Thyroid gland (tissue), 4 donors: Measurements from ENCODE around the gene PIK3R6. TPM values are rescaled to one million over a fixed set of nuclear protein-coding genes. Genes with fewer than 3 reads are reported as not detected.
"Not testable (repeated sequence)": the region's sequence is repeated elsewhere in the genome, so short reads cannot be mapped to it uniquely, and the experiment has no call there.

Source experiments
- DNase-seq, 2 donors: peaks; one replicate each; pipeline ENCODE4 v3.0.0-alpha.2; 2019
- H3K27ac ChIP-seq, 3 donors: fragments of 200-600 bp; sonication (generic); 1 replicate in 2 of 3; 2 replicates in 1 of 3; pipeline ENCODE4 v1.5.1; 2016 to 2019; ENCODE audit warnings: mild to moderate bottlenecking in 1 of 3, moderate library complexity in 1 of 3
- H3K27me3 ChIP-seq: fragments of 200-600 bp; sonication (generic); one replicate; pipeline ENCODE4 v1.5.1; 2019
- H3K36me3 ChIP-seq, 2 donors: fragments of 200-600 bp; sonication (generic); one replicate each; pipeline ENCODE4 v1.5.1; 2016 to 2019
- H3K4me1 ChIP-seq, 2 donors: fragments of 200-600 bp; sonication (generic); one replicate each; pipeline ENCODE4 v1.5.1; 2017 to 2019
- H3K4me3 ChIP-seq, 3 donors: fragments of 200-600 bp; sonication (generic); replicated peaks in 1 of 3; 1 replicate in 2 of 3; 2 replicates in 1 of 3; pipeline ENCODE4 v1.5.1; 2016; ENCODE audit warnings: mild to moderate bottlenecking in 1 of 3
- H3K9me3 ChIP-seq: fragments of 200-600 bp; sonication (generic); one replicate; pipeline ENCODE4 v1.5.1; 2017
- POLR2A ChIP-seq, 2 donors: fragments of 450-650 bp; IDR thresholded peaks; one replicate each; pipeline ENCODE4 v1.6.1; 2017; ENCODE audit warnings: antibody characterized with exemption in 2 of 2, mild to moderate bottlenecking in 2 of 2, moderate library complexity in 1 of 2
- WGBS, 2 donors: methylation state at CpG; one replicate each; pipeline ENCODE4 v1.1.5; 2017; 5-methylcytosine and 5-hydroxymethylcytosine counted together
- intact Hi-C: fragments of 100-400 bp; cut with DNase I; formaldehyde crosslinking; loops from one replicate; pipeline ENCODE4 v1.15.1; 2023
- total RNA-seq, 4 donors: library from RNA; depleted of rRNA; stranded (reverse); fragments of >200 nt; gene quantifications; one replicate each; pipeline ENCODE4 v1.2.3, GENCODE V29; 2016
- TF ChIP-seq, protein P1 (sequence below), 6 experiments: fragments of 200-600 bp in 3 of 6; fragments of 450-650 bp in 3 of 6; sonication (generic) in 3 of 6; IDR thresholded peaks; one replicate each; pipeline ENCODE4 v1.5.1; 2016 to 2019; ENCODE audit warnings: antibody characterized with exemption in 6 of 6, mild to moderate bottlenecking in 2 of 6, inconsistent platforms in 1 of 6, moderate library complexity in 1 of 6

The PIK3R6 gene
- total RNA-seq, 4 donors from 2014 or later, result 0.22 TPM; not detected in 3

DNA sequence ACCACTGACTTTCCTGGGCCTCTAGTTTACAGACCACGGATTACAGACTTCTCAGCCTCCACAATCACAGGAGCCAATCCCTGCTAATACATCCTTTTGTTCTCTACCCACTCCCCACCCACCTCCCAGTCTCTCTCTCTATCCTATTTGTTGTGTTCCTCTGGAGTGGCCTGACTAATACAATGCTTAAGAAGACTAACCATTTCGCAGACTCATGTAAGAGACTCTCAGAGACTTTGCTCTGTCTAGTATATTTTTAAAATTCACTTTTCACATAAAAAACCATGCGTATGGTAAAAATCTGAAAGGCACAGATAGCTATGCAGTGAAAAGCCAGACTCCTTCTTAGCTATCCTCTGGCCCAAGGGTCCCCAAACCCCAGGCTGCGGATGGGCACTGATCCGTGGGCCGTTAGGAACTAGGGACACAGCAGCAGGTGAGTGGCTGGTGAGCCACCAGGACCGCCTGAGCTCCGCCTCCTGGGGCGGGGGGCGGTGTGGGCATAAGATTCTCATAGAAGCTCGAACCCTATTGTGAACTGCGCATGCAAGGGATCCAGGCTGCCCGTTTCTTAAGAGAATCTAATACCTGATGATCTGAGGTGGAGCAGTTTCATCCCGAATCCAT lies 7.6 kb downstream of the PIK3R6 start:
- no peaks in the 10 kb centered on the region for H3K9me3 ChIP-seq
- TF ChIP-seq, protein P1, sequence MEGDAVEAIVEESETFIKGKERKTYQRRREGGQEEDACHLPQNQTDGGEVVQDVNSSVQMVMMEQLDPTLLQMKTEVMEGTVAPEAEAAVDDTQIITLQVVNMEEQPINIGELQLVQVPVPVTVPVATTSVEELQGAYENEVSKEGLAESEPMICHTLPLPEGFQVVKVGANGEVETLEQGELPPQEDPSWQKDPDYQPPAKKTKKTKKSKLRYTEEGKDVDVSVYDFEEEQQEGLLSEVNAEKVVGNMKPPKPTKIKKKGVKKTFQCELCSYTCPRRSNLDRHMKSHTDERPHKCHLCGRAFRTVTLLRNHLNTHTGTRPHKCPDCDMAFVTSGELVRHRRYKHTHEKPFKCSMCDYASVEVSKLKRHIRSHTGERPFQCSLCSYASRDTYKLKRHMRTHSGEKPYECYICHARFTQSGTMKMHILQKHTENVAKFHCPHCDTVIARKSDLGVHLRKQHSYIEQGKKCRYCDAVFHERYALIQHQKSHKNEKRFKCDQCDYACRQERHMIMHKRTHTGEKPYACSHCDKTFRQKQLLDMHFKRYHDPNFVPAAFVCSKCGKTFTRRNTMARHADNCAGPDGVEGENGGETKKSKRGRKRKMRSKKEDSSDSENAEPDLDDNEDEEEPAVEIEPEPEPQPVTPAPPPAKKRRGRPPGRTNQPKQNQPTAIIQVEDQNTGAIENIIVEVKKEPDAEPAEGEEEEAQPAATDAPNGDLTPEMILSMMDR (IDR thresholded peaks at IDR 0.05), result no peak
- no peak for TF ChIP-seq POLR2A (IDR thresholded peaks at IDR 0.05)
- intact Hi-C loops, result no loop called here
- no peaks in the 10 kb centered on the region for H3K4me1 ChIP-seq
- no peak for DNase-seq
- 80 to 82% methylated on average over 6 to 10 of the region's 14 CpGs for WGBS, 2 donors
- H3K27me3 ChIP-seq, result no peaks in the 10 kb centered on the region
- H3K36me3 ChIP-seq, result no peaks in the 10 kb centered on the region
- no peak overlapping the region for H3K27ac ChIP-seq
- H3K4me3 ChIP-seq, result no peak overlapping the region

DNA sequence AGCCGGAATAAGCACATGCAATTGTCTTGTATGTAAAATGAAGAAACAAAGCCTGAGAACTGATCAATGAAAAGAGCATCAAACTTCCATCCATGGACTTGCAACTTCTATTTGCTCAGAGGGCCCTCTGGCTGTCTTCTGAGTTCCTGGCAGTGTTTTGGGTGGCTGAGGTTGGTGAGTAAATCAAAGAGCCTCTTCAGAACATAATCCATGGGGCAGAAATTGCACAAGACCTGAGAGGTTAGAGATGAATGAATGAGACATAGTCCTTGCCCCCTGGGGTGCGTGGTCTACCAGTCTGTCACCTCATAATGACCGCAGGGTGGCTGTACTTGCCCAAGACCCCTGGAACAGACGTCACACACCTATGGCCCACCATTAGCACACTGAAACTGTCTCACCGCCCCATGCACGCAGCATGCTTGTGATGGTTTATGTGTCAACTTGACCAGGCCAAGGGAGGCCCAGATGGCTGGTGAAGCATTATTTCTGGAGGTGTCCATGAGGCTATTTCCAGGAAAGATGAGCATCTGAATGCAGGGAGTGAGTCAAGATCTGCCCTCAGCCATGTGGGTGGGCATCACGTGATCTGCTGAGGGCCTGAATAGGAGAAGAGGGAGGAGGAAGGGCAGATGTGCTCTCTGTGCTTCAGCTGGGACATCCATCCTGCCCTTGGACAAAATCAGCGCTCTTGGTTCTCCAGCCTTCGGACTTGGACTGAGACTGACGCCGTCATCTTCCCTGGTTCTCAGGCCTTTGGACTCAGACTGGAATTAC lies 8.3 kb downstream of the PIK3R6 start:
- no peaks in the 10 kb centered on the region for H3K27me3 ChIP-seq
- no peaks in the 10 kb centered on the region for H3K36me3 ChIP-seq
- H3K4me1 ChIP-seq, result no peaks in the 10 kb centered on the region
- TF ChIP-seq POLR2A (IDR thresholded peaks at IDR 0.05), result no peak
- TF ChIP-seq, protein P1 (IDR thresholded peaks at IDR 0.05), result no peak
- DNase-seq, result no peak
- intact Hi-C loops, result no loop called here
- no peaks in the 10 kb centered on the region for H3K9me3 ChIP-seq
- no peak overlapping the region for H3K4me3 ChIP-seq
- 80 to 89% methylated on average over 11 of the region's 11 CpGs for WGBS, 2 donors
- H3K27ac ChIP-seq, result no peak overlapping the region

DNA sequence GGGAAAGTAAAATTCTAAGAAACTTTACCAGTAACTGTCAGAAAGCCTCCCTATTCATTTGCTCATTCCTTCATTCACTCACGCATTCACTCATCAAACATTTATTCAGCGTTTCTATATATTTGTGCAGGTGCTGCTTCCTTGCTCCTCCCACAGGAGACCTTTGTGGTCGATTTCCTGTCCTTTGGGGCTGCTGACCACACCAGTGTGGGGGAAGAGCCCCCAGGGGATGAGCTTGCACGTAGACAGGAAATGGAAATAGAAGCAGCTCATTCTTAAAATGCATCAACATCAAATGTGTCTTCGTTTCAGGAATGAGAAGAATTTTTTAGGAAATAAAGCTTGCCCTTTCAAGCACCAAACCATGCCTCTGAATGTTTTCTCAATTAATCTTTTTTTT lies 9.6 kb downstream of the PIK3R6 start:
- H3K36me3 ChIP-seq, result no peaks in the 10 kb centered on the region
- H3K27ac ChIP-seq, result no peak overlapping the region
- no peaks in the 10 kb centered on the region for H3K27me3 ChIP-seq
- H3K9me3 ChIP-seq, result no peaks in the 10 kb centered on the region
- intact Hi-C loops, result no loop called here
- DNase-seq, result no peak
- no peak overlapping the region for H3K4me3 ChIP-seq
- 37 to 46% methylated on average over 5 of the region's 5 CpGs for WGBS, 2 donors
- TF ChIP-seq, protein P1 (IDR thresholded peaks at IDR 0.05), result no peak
- TF ChIP-seq POLR2A (IDR thresholded peaks at IDR 0.05), result no peak
- H3K4me1 ChIP-seq, result no peaks in the 10 kb centered on the region

DNA sequence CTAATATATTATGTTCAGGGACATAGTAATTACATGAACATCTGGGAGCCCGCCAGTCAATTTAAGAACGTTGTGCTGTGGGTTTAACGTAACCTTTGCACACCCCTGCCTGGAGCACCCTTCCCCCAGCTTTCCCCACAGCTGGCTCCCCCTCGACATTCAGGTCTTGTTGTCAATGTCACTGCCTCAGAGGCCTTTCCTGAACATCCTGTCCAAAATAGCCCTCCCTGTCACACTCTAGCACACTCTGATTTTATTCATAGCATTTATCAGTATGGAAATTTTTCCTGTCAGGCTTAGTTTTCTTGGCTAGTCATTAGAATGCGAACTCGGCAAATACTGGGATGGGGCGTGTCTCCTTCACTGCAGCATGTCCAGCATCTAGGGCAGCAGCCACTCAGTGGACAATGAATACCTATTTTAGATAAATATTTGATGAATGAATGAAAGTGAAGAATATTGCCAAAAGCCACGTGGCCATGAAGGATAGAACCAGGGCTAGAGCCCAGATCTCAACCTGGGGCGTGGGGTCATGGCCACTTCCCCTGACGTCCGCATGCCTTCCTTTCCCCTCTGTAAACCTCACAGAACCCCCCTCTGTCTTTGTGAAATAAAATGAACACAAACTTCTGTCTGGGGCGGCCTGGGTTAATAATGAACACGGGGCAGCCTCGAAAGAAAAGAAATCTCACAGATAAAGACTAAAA lies 10.5 kb downstream of the PIK3R6 start:
- TF ChIP-seq POLR2A (IDR thresholded peaks at IDR 0.05), result no peak
- TF ChIP-seq, protein P1 (IDR thresholded peaks at IDR 0.05), result no peak
- Histone ChIP-seq H3K9me3 (no peaks in the 10 kb centered on the region), H3K4me3 (no peak overlapping the region), H3K36me3 (no peaks in the 10 kb centered on the region), H3K27ac (no peak overlapping the region), H3K27me3 (no peaks in the 10 kb centered on the region), H3K4me1 (no peaks in the 10 kb centered on the region)
- intact Hi-C loops, result no loop called here
- DNase-seq, result no peak
- 56 to 57% methylated on average over 14 of the region's 14 CpGs for WGBS, 2 donors

DNA sequence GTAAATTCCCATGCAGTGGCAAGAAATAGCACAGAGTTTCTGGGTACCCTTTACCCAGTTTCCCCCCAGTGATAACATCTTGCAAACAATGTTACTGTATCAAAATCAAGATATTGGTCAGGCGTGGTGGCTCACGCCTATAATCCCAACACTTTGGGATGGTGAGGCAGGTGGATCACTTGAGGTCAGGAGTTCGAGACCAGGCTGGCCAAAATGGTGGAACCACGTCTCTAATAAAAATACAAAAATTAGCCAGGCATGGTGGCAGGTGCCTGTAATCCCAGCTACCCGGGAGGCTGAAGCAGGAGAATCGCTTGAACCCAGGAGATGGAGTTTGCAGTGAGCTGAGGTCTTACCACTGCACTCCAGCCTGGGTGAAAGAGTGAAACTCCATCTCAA lies 11.3 kb downstream of the PIK3R6 start:
- H3K27me3 ChIP-seq, H3K4me1 ChIP-seq, H3K27ac ChIP-seq, intact Hi-C loops, H3K9me3 ChIP-seq, DNase-seq, H3K36me3 ChIP-seq, H3K4me3 ChIP-seq: not testable (repeated sequence)
- WGBS, 2 donors, result 85 to 88% methylated on average over 6 of the region's 6 CpGs
